GM12891 (cell line): ENCODE results near the gene PEAK1.

Experiments
- POLR2A ChIP-seq: IDR thresholded peaks from 2 replicates; pipeline ENCODE4 v1.6.1; 2011; ENCODE audit warnings: low read depth, low read length, control low read depth
- SPI1 ChIP-seq: IDR thresholded peaks from 2 replicates; pipeline ENCODE4 v1.6.1; 2011; ENCODE audit warnings: low read depth, low read length, control low read depth

DNA sequence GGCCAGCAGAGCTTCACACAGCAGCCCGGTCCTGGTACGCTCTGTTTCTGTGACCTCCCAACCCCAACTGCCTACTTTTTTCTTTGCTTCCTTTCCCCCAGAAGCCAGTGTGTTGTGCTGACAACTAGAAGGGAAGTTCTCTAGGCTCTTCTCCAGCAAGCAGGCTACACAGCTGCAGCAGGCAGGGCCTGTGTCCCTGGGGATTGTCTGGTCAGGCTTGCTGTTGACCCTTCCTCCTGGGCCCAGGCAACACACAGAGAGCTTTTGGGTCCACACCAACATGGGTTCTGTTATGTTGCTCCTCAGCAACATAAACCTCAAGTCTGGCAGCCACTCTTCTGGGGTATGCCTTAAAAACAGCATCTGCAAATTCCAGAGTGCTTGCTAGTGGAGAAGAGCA lies 312.8 kb downstream of the PEAK1 start:
- TF ChIP-seq POLR2A: no peak
- no peak for TF ChIP-seq SPI1
